ENCODE data around the gene KRT83.

Gene KRT83

GRCh38 chr12:52320784-52321400 is at the start of gene KRT83:
Gene KRT83 (minus strand): TSS chr12:52321398. CDS start chr12:52321335, 63 bp downstream.
- in situ Hi-C loops (cut with MboI; ENCODE audit: low sequenced_read_pairs) = no loop called here

DNA sequence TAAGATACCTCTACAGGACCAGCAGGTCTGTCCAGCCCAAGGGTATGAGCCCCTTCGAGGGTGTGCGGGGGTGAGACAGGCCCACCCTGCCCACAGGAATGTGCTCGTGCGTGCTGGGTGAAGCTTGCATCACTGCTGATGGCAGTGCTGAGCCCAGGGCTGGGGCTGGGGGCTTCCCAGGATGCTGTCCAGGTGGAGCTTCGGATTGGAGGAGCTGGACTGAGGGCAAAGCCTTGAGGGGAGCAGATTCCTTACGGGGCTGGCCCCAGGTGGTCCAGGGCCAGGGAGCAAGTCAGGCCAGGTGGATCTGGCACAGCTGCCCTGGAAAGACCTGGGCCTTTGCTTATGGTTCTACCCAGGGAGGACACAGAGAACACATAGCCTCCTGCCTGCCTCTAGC is 48.6 kb upstream of the KRT83 start:
- in situ Hi-C loops (cut with MboI; ENCODE audit: low sequenced_read_pairs) = no loop called here

DNA sequence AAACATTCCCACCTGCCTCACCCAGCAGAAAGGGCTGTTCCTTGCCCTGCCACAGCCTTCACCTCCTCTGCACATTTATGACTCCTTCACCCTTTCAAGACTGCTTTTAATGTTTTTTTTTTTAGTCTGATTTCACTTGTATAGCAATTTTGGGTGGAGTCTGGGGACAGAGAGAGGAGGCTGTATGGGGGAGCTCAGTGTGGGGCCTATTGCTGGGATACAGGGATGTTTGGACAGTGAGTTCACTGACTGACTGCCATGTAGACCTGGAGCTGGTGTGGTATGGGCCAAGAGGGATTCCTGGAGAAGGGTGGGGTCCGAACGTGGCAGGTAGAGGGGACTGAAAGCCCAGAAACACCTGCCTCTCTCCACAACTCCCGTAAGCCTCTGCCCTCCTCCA is 48.0 kb upstream of the KRT83 start:
- in situ Hi-C loops (cut with MboI; ENCODE audit: low sequenced_read_pairs) = no loop called here

GRCh38 chr12:52368508-52368907 is 47.3 kb upstream of the KRT83 start:
- in situ Hi-C loops (cut with MboI; ENCODE audit: low sequenced_read_pairs) = no loop called here

GRCh38 chr12:52367876-52368275 is 46.7 kb upstream of the KRT83 start:
- in situ Hi-C loops (cut with MboI; ENCODE audit: low sequenced_read_pairs) = no loop called here

DNA sequence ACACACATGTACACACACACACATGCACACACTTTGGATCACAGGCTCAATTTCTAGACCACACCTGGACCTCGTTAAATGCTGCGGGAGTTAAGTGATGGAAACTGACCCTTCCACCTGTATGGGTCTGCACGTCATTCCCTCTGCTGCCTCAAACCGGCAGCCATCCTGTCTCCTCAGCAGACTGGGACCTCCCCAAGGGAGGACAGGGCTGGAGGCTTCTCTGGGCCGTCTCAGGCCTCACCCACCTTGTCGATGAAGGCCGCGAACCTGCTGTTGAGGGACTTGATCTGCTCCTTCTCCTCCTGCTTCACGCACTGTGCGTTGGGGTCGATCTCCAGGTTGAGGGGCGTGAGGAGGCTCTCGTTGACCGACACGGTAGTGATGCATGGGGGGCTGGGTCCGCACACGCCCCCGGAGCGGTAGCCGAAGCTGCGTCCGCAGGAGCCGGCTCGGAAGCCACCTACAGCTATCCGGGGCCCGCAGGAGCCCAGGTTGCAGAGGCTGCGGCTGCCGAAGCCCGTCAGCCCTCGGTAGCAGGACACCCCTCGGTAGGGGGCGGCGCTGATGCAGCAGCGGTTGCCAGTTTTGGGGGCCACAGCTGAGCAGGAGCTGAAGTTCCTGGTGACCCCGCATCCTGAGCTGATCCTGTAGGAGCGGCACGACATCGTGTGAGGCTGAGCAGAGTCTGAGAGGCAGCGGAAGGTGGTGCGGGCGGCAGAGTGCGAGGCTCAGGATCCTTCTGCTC is 45.7 kb upstream of the KRT83 start, which contains the start of gene KRT85:
Gene KRT85 (minus strand): TSS at position 744 of the 748 bp plus-strand sequence. CDS start 76 bp downstream, at position 668.
- in situ Hi-C loops (cut with MboI; ENCODE audit: low sequenced_read_pairs) = no loop called here

- in situ Hi-C loops (cut with MboI; ENCODE audit: low sequenced_read_pairs) = no loop called here
Observed at GRCh38 chr12:52364901-52365489, 43.8 kb upstream of the KRT83 start.

- in situ Hi-C loops (cut with MboI; ENCODE audit: low sequenced_read_pairs) = no loop called here
Observed at GRCh38 chr12:52364061-52364460, 42.9 kb upstream of the KRT83 start.

DNA sequence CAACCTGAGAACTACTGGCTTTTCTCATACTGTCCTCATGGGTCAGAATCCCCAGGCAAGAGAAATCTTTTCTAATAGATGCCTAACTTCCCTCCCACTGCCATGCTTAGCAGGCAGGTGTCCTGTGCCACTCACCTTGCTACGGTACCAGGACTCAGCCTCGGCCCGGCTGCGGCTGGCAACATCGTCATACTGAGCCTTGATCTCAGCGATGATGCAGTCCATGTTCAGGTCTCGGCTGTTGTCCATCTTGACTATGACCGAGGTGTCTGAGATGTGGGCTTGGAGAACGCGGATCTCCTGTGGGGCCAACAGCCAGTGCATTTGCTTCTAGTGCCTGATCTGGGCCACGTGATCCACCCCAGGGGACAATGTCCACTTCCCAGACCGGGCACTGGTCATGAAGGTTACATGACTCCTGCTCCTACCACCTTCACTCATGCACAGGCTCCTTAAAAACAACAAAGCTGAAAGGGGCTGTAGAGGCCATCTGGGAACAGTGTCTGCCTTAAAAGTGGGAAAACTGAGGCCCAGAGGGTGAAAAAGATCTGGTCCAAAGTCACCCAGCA is 42.0 kb upstream of the KRT83 start:
- in situ Hi-C loops (cut with MboI; ENCODE audit: low sequenced_read_pairs) = no loop called here

DNA sequence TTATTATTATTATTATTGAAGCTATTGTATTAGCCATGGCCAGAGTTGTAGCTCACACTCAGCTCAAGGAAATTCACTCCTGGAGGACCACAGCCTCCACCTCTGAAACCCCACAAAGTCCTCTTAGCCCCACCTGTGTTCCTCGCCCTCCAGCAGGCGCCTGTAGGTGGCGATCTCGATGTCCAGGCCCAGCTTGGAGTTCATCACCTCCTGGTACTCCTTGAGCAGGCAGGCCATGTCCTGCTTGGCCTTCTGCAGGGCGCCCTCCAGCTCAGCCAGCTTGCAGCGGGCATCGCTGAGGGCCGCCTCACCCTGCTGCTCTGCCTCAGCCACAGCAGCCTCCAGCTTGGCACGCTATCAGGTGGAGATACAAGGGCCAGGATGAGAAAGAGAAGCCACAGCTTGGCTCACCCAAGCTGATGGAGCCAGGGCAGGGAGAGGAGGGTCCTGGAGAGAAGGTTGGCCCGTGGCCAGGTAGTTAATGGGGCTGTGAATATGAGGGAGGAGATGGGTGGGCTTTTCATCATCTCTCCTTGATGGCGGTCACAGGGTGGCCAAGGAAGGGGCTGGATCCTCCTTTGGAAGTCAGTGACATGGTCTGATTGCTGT is 41.0 kb upstream of the KRT83 start:
- in situ Hi-C loops (cut with MboI; ENCODE audit: low sequenced_read_pairs) = no loop called here

DNA sequence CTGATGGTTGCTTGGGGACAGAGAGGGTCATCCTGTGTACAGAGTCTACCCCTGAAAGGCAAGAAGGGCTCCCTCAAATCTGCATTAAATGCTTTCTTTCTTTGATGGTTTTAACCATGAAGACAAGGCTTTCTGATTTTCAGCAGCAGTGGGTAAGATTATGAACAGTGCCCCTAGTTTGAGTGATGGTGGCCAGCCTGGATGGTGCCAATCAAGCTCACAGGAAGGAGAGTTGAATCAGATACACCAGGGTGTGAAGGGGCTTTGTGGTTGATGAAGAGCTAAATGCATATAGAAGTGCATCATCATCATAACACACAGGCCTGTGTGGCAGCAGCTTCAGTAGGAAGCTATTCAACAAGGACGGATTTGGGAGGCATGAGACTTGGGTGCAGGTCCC is 40.4 kb upstream of the KRT83 start:
- in situ Hi-C loops (cut with MboI; ENCODE audit: low sequenced_read_pairs) = no loop called here

DNA sequence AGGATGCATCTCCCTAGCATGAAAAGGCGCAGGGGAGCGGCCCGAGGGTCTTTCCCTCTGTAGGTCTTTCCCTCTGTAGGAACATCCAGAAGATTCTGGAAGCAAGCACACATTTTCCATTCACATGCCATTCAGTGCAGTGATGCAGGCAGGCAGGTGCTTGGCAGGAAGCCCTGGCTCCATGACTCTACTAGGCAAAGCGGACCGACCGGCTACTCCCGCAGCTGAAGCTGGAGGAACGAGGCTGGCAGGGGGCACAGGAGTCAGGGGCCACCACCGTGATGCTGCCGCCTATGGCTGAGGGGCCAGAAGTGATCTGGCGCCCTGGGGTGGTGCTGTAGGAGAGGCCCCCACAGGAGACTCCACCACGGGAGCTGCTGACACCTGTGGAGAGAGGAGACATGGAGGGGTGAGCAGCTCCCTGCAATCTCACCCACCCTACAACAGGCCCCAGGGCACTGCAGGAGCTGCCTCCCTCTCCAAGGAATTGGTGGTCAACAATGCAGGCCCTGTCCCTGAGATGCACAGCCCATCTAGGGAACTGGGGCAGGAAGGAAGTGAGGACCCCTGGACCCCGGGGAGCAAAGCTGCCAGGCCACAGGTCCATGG is 39.6 kb upstream of the KRT83 start:
- in situ Hi-C loops (cut with MboI; ENCODE audit: low sequenced_read_pairs) = no loop called here

DNA sequence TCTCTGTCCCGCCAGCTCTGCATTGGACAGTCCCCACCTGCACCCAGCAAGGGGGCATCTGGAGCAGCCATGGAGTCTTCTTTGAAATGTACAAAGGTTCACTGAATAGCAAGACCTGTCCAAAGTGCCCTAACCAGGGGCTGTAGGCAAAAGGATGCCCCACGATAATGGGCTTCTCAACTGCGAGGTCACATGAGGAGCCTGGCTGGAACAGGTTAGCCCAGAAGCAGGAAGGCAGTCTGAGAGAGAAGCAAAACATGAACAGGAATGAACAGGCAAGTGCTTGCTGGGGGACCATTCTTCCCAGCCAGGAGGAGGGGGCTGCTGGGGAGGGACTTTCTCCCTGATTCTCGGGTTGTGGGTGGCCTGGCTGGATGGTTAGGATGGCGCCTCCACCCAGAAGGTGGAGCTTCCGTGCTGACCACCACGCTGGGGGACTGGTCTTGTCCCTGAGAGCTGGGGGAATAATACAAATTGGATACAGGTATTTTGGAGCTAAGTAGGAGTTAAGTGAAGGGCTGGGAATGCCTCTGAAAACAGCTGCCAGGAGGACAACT is 39.0 kb upstream of the KRT83 start:
- in situ Hi-C loops (cut with MboI; ENCODE audit: low sequenced_read_pairs) = no loop called here

GRCh38 chr12:52359621-52360061 is 38.4 kb upstream of the KRT83 start:
- in situ Hi-C loops (cut with MboI; ENCODE audit: low sequenced_read_pairs) = no loop called here

GRCh38 chr12:52358575-52359350 is 37.6 kb upstream of the KRT83 start:
- in situ Hi-C loops (cut with MboI; ENCODE audit: low sequenced_read_pairs) = no loop called here

GRCh38 chr12:52356762-52357580 is 35.8 kb upstream of the KRT83 start:
- in situ Hi-C loops (cut with MboI; ENCODE audit: low sequenced_read_pairs) = no loop called here

- in situ Hi-C loops (cut with MboI; ENCODE audit: low sequenced_read_pairs) = no loop called here
Observed at GRCh38 chr12:52356031-52356761, 35.0 kb upstream of the KRT83 start.

- in situ Hi-C loops (cut with MboI; ENCODE audit: low sequenced_read_pairs) = no loop called here
Observed at GRCh38 chr12:52355176-52355575, 34.0 kb upstream of the KRT83 start.

All from hTERT RPE-1 (cell line).